Right atrium auricular region (tissue), 2 donors: ENCODE results near the gene PAPSS1. TPM values are rescaled to one million over a fixed set of nuclear protein-coding genes. Genes with fewer than 3 reads are reported as not detected.

Experiments
- DNase-seq: peaks from one replicate; pipeline ENCODE4 v3.0.0-alpha.2; 2019; ENCODE audit warnings: low spot score
- H3K27ac ChIP-seq, 2 donors: fragments of 200-600 bp; sonication (generic); 1 replicate in 1 of 2; 2 replicates in 1 of 2; pipeline ENCODE4 v1.5.1; 2016 to 2019
- H3K27me3 ChIP-seq, 2 donors: fragments of 200-600 bp; sonication (generic); one replicate each; pipeline versions ENCODE4 v1.5.1 to v1.6.0; 2017 to 2019
- H3K36me3 ChIP-seq: fragments of 200-600 bp; sonication (generic); one replicate; pipeline ENCODE4 v1.5.1; 2016
- H3K4me1 ChIP-seq, 2 donors: fragments of 200-600 bp; sonication (generic); one replicate each; pipeline versions ENCODE4 v1.5.1 to v1.6.0; 2017 to 2019
- H3K4me3 ChIP-seq, 2 donors: fragments of 200-600 bp; sonication (generic); 1 replicate in 1 of 2; 2 replicates in 1 of 2; pipeline ENCODE4 v1.5.1; 2017 to 2019; ENCODE audit warnings: mild to moderate bottlenecking in 1 of 2, moderate library complexity in 1 of 2
- H3K9me3 ChIP-seq, 2 donors: fragments of 200-600 bp; sonication (generic); one replicate each; pipeline ENCODE4 v1.5.1; 2019
- CTCF ChIP-seq, 2 donors: fragments of 200-600 bp; sonication (generic); IDR thresholded peaks; one replicate each; pipeline ENCODE4 v1.5.1; 2019; ENCODE audit warnings: antibody characterized with exemption in 2 of 2
- total RNA-seq, 2 donors: library from RNA; depleted of rRNA; stranded (reverse); fragments of >200 nt; gene quantifications; one replicate each; pipeline ENCODE4 v1.1.0, GENCODE V29; 2016

Gene PAPSS1
- total RNA-seq, 2 donors from 2014 or later, result 10.5 to 14.3 TPM

- no peak for TF ChIP-seq CTCF (IDR thresholded peaks at IDR 0.05)
- Histone ChIP-seq H3K9me3 (peaks cover 0 to 12% of the 10 kb centered on the region in 2 donors), H3K27ac (no peak overlapping the region), H3K36me3 (no peaks in the 10 kb centered on the region), H3K4me1 (no peaks in the 10 kb centered on the region), H3K4me3 (no peak overlapping the region), H3K27me3 (no peaks in the 10 kb centered on the region)
- no peak for DNase-seq
Measured at GRCh38 chr4:107624024-107624423, 96.0 kb downstream of the PAPSS1 start.

- Histone ChIP-seq H3K4me3 (no peak overlapping the region), H3K27ac (no peak overlapping the region), H3K27me3 (no peaks in the 10 kb centered on the region), H3K4me1 (no peaks in the 10 kb centered on the region), H3K9me3 (peaks cover 0 to 12% of the 10 kb centered on the region in 2 donors), H3K36me3 (no peaks in the 10 kb centered on the region)
- DNase-seq, result no peak
- TF ChIP-seq CTCF (IDR thresholded peaks at IDR 0.05), result no peak
Measured at GRCh38 chr4:107622006-107622405, 98.0 kb downstream of the PAPSS1 start.

GRCh38 chr4:107619731-107620130 lies 100.3 kb downstream of the PAPSS1 start:
- peak overlapping the region in 1 of 2 donors; percentile 56 for H3K27ac ChIP-seq
- no peak overlapping the region for H3K4me3 ChIP-seq
- H3K9me3 ChIP-seq, result peaks cover 0 to 12% of the 10 kb centered on the region in 2 donors
- no peak for TF ChIP-seq CTCF (IDR thresholded peaks at IDR 0.05)
- H3K36me3 ChIP-seq, result no peaks in the 10 kb centered on the region
- no peaks in the 10 kb centered on the region for H3K4me1 ChIP-seq
- H3K27me3 ChIP-seq, result no peaks in the 10 kb centered on the region
- DNase-seq, result no peak

DNA sequence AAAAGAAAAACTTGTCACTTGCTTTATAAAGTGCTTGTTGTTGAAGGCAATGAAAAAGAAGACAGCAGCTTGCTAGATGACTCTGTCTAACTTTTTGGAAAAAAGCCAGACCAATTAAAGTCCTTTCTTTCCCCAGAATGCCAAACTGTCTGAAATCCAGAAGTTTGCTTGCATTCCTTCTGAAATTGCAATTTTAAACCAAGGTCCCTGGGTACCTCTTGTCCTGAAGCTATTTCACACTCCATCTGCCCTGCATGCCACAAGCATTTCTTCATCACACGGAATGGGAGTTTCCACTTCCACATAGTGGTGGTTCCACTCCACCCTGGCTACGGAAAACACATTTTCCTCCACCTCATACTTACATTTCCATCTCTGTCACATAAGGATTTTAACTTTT lies 101.0 kb downstream of the PAPSS1 start:
- H3K27ac ChIP-seq, result peak overlapping the region in 1 of 2 donors; percentile 56
- no peaks in the 10 kb centered on the region for H3K4me1 ChIP-seq
- H3K36me3 ChIP-seq, result no peaks in the 10 kb centered on the region
- H3K4me3 ChIP-seq, result no peak overlapping the region
- TF ChIP-seq CTCF (IDR thresholded peaks at IDR 0.05), result no peak
- H3K9me3 ChIP-seq, result peaks cover 0 to 12% of the 10 kb centered on the region in 2 donors
- H3K27me3 ChIP-seq, result no peaks in the 10 kb centered on the region
- DNase-seq, result peak; percentile 62

- Histone ChIP-seq H3K9me3 (peaks cover 0 to 12% of the 10 kb centered on the region in 2 donors), H3K4me1 (no peaks in the 10 kb centered on the region), H3K27me3 (no peaks in the 10 kb centered on the region), H3K36me3 (no peaks in the 10 kb centered on the region), H3K4me3 (no peak overlapping the region), H3K27ac (no peak overlapping the region)
- TF ChIP-seq CTCF (IDR thresholded peaks at IDR 0.05), result no peak
- DNase-seq, result no peak
Measured at GRCh38 chr4:107618656-107619055, 101.4 kb downstream of the PAPSS1 start.

GRCh38 chr4:107616838-107617389 lies 103.1 kb downstream of the PAPSS1 start:
- no peak overlapping the region for H3K4me3 ChIP-seq
- no peaks in the 10 kb centered on the region for H3K36me3 ChIP-seq
- H3K27ac ChIP-seq, result no peak overlapping the region
- no peaks in the 10 kb centered on the region for H3K27me3 ChIP-seq
- H3K4me1 ChIP-seq, result no peaks in the 10 kb centered on the region
- H3K9me3 ChIP-seq, result no peaks in the 10 kb centered on the region
- DNase-seq, result no peak
- no peak for TF ChIP-seq CTCF (IDR thresholded peaks at IDR 0.05)
